GM18519 (cell line): Measurements from ENCODE around the gene SERPINB2.
"Not testable (repeated sequence)": the region's sequence is repeated elsewhere in the genome, so short reads cannot be mapped to it uniquely, and the experiment has no call there.

Source experiments
- ATAC-seq: cut with Tn5 transposase; IDR thresholded peaks from one replicate; pipeline ENCODE4 v1.9.1; 2021; ENCODE audit warnings: mild to moderate bottlenecking, moderate library complexity; ENCODE audit not compliant: unreplicated experiment, low FRiP score

SERPINB2 gene

DNA sequence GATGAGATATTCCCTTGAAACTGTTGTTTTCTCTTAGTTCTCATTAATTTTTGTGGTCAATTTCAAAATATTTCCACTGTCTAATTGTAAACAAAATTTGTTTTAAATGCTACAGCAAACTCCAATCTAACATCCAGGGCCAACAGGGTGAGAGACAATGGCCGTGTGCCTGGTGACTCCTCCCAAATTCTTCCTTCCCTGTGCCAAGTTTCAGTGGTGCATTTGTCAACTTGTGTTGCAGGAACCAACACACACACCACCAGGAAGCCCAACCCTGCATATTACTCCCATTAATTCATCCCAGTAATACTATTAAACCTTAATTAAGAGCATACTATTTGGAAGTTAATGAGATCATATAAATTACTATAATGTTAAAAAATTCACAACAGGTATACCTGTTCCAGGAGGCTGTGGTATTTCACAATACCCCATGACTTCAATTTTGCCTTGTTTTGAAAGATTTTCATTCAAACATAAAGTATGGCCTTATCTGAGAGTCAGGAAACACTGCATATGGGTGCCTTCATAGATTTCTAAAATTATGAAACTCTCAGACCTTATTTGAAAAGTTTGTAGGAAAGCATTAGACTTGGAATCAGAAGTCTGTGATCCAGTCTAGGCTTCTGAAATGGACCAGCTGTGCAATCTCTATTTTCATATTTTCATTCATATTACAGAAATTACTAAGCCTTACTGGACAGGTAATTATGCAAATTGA lies 1.1 kb downstream of the SERPINB2 start:
- no peak for ATAC-seq

DNA sequence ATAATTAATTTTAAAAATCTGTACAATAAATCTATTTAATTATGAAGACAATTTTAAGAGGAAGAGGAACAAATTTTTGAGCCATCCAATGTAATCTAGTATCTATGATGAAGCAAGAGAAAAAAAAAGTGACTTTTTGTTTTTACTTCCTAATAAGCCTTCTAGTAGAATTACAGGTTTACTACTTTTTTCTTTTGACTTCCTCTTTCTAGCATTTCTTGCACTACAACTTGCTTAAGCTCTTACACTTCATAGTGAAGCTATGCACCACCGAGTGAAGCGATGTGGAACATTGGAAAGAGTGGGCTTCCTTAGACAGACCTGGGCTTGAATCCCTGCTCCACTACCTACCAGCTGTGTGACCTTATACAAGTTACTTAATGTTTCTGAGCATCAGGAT lies 2.1 kb downstream of the SERPINB2 start:
- no peak for ATAC-seq

DNA sequence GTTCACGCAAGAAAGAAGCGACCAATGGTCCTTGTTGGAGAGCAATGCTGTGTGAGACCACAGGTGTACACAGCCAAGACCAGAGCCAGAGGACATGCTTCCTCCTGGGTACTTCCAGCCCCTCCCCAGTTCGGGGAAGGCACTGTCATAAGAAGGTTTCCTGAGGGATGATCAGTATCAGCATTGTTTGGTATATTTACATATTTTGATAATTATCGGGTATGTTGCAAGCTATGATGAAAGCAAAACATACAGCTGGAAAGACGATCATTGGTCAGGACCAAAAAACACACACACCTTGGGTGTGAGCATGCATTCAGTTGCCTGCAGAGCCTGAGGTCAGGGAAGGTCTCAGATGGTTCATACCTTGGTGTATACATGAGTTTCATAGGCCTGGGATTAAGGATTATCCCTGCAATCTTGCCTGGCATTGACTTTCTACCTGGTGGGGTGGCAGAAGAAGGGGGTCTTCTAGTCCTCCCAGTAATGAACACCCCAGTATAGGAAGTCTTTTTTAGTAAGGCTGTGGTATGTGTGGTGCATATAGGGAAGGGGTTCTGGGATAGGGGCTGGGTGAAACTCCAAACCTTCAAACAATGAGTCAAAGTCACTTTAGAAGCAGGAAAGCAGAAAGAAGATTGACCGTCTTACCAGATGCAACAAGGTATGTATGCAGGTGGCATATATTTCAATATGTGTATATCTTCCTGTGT lies 2.9 kb downstream of the SERPINB2 start:
- ATAC-seq = no peak

GRCh38 chr18:63890950-63891304 lies 3.4 kb downstream of the SERPINB2 start:
- peak; percentile 61 for ATAC-seq

DNA sequence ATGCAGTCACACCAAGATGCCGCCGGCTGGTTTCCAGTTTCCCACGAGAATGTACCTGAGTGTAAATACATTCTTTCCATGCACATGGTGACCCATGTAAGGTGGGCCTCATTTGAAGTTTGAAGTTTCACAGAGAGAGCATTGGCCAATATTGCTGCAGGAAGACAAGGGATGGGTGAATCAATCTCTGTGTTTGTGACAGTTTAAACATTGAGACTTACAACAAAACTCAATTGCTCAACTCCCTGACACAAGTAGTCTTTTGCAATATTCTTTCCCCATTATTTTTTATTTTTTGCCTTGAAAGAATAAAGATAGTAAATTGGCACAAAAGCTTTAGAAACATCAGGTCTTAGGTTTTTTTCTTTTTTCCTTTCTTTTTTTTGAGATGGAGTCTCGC lies 5.1 kb downstream of the SERPINB2 start:
- ATAC-seq = no peak

GRCh38 chr18:63894106-63894772 lies 6.7 kb downstream of the SERPINB2 start:
- ATAC-seq = no peak

GRCh38 chr18:63895190-63895589 lies 7.7 kb downstream of the SERPINB2 start:
- no peak for ATAC-seq

DNA sequence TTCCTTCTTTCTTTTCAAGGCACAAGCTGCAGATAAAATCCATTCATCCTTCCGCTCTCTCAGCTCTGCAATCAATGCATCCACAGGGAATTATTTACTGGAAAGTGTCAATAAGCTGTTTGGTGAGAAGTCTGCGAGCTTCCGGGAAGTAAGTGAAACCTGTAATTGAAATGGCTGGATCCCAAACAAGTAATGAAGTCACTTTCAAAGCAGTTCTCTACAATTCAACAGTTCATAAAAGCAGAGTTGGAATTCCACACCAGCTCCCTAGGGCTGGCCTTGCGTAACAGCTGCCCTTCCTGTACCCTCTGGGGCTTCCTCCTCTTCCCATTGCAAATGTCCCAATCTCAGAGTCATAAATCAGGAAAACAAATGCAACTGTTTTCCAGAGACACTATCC lies 9.6 kb downstream of the SERPINB2 start:
- ATAC-seq = no peak

DNA sequence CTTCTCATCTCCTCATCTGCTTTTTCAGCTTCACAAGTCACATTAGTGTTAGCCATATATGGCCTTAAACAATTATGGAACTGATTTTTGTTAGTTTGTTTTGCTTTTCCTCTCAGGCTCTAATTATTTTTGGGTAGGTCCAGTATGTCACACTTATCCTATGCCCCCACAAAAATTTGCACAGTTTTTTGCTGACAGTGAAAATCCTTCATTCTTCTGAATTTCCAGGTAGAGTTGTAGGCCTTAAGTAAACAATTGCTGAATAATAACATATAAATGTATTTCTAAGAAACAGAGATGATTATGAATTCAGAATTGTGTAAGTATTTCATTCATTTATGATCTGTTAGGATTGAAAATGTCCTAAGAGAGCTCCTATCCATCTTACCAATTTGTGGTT lies 11.7 kb downstream of the SERPINB2 start:
- ATAC-seq = no peak

DNA sequence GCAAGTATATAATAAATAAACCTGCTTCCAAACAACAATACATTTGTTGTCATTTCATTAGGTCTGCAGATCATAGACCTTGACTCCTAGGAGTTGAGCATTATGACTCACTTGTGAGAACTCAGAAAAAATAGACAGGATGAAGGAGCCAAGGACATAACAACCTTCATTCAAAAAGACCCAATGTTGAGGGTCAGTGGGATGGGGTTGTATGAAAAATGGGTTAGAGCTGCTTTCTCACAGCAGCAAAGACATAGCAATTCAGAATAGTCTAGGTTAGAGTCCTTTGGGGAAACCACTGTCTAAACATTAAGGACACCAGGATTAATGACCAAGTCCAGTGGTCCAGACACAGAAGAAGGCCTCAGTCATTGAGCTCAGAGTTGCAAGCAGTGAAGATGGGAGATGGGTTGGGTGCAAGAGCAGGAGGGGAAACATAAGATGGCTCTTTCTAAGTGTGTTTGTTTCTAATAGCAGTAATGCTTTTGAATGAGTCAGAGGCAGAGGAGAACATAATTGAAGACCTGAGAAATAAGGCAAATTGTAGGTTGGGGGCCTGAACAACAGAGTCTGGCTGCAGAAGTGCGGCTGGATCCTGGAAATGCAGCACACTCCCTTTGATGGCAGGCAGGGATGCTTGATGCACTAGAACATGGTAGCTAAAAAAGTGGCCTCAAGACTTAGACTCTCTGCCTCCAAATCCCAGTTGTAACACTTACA lies 16.5 kb downstream of the SERPINB2 start:
- no peak for ATAC-seq

- ATAC-seq = no peak
Observed at GRCh38 chr18:63904694-63905093, 17.2 kb downstream of the SERPINB2 start.

DNA sequence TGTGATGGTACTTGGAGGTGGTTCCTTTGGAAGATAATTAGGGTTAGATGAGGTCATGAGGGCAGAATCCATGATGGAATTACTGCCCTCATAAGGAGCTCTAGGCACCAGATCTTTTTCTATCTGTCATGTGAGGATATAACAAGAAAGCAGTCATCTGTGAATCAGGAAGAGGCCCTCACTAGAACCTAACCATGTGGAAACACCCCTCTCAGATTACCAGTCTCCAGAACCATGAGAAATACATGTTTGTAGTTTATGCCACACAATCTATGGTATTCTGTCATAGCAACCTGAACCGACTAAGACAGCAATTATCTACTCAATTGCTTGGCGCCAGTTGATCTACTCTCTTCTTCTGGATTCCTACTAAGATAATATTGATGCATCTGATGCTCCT lies 17.9 kb downstream of the SERPINB2 start:
- ATAC-seq = no peak

DNA sequence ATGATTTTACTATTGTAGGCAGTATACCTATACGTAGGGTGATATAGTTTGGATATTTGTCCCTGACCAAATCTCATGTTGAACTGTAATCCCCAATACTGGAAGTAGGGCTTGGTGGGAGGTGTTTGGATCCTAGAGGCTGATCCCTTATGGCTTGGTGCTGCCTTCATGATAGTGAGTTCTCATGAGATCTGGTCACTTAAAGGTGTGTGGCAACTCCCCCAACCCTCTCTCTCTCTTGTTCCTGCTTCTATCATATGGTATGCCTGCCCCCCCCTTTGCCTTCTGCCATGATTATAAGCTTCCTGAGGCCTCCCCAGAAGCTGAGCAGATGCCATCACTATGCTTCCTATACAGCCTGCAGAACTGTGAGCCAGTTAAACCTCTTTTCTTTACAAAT lies 18.6 kb downstream of the SERPINB2 start:
- ATAC-seq = no peak

- peak; percentile 62 for ATAC-seq
Observed at GRCh38 chr18:63907664-63908063, 20.2 kb downstream of the SERPINB2 start, which contains the start of gene SERPINB10. TSS of gene SERPINB10 (plus strand) at chr18:63907958. CDS start at chr18:63915511, 7,553 bp downstream.

DNA sequence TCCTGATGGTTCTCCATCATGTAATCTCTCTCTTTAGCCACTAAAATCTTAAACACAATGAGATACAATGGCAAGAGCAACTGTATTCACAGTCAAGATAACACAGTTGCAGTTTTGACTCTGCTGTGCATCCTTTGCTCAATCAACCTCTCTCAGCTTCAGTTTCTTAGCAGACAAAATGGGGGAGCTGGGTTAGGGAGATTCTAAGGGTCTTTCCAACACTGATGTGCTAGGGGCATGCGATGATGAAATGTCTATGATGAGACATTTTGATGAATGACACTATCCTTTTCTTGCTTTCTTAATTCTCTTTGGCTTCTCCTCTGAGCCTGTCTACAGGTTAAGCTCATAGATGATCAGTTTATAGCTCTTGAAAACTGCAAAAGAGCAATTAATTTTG lies 21.4 kb downstream of the SERPINB2 start:
- peak; percentile 30 for ATAC-seq

DNA sequence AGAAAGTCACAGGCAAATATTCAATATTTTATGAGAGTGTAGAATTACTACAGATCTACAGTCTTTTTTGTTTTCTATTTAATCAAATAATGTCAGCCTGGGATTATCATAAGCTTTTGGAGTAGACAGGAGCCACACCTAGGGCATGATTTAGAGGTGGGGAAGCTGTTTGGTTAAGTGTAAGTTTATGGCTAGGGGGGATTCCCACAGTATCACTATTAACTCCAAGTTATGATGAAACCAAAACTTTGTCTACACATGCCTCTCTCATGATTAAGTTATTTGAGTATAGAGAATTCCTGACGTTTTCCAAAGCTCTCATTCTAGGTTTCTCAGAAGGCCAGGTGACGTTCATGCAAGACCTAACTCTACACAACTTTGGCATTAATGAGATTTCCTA lies 22.4 kb downstream of the SERPINB2 start:
- ATAC-seq = peak; percentile 43

DNA sequence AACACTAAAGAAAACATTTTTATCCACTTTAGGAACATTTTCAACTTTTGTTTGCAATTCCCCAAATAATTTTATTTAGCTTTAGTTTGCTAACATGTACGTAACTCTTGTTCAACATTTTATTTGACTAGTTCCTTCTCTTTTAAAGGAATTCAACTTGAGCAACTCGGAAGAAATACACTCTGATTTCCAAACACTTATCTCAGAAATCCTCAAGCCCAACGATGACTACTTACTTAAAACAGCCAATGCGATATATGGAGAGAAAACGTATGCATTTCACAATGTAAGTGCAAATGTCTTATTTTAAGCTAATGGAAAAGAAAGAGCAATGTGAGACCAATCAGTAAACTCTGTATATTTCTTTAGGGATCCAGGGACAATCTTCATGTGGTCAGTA lies 30.3 kb downstream of the SERPINB2 start:
- ATAC-seq = no peak

GRCh38 chr18:63922049-63922448 lies 34.5 kb downstream of the SERPINB2 start:
- ATAC-seq = no peak

GRCh38 chr18:63924551-63924950 lies 37.0 kb downstream of the SERPINB2 start:
- ATAC-seq = no peak

GRCh38 chr18:63928331-63928730 lies 40.8 kb downstream of the SERPINB2 start:
- no peak for ATAC-seq

GRCh38 chr18:63929369-63929768 lies 41.9 kb downstream of the SERPINB2 start:
- not testable (repeated sequence) for ATAC-seq
